NCI-H526 treated with DMSO at 0.1 percent for 48 hours (cell line): ENCODE results near the gene TSKU.
"Not testable (repeated sequence)": the region's sequence is repeated elsewhere in the genome, so short reads cannot be mapped to it uniquely, and the experiment has no call there.

Experiments
- DNase-seq: peaks from one replicate; lab custom pipeline; 2025; lab: John Stamatoyannopoulos, UW

TSKU gene

GRCh38 chr11:76788661-76789442 lies 5.7 kb downstream of the TSKU start:
- no peak for DNase-seq

GRCh38 chr11:76789443-76789719 lies 6.2 kb downstream of the TSKU start:
- DNase-seq, result no peak

GRCh38 chr11:76790251-76790650 lies 7.1 kb downstream of the TSKU start:
- DNase-seq, result no peak

- not testable (repeated sequence) for DNase-seq
Observed at GRCh38 chr11:76791002-76791770, 8.0 kb downstream of the TSKU start.

- DNase-seq, result no peak
Observed at GRCh38 chr11:76791861-76792260, 8.7 kb downstream of the TSKU start.

- no peak for DNase-seq
Observed at GRCh38 chr11:76792505-76793264, 9.5 kb downstream of the TSKU start.

- no peak for DNase-seq
Observed at GRCh38 chr11:76793391-76794291, 10.5 kb downstream of the TSKU start.

GRCh38 chr11:76794371-76795289 lies 11.5 kb downstream of the TSKU start:
- no peak for DNase-seq

GRCh38 chr11:76795290-76795935 lies 12.3 kb downstream of the TSKU start:
- DNase-seq, result no peak

- DNase-seq, result no peak
Observed at GRCh38 chr11:76795936-76796441, 12.8 kb downstream of the TSKU start.

GRCh38 chr11:76796511-76797198 lies 13.5 kb downstream of the TSKU start:
- DNase-seq, result no peak

- no peak for DNase-seq
Observed at GRCh38 chr11:76797341-76798201, 14.4 kb downstream of the TSKU start.

- DNase-seq, result no peak
Observed at GRCh38 chr11:76798202-76798581, 15.0 kb downstream of the TSKU start.

GRCh38 chr11:76798671-76799065 lies 15.5 kb downstream of the TSKU start:
- no peak for DNase-seq

GRCh38 chr11:76799066-76799804 lies 16.1 kb downstream of the TSKU start:
- peak; percentile 20 for DNase-seq

- no peak for DNase-seq
Observed at GRCh38 chr11:76800466-76801200, 17.5 kb downstream of the TSKU start.

GRCh38 chr11:76801225-76801624 lies 18.1 kb downstream of the TSKU start:
- DNase-seq, result no peak
